ENCODE data around the gene CEBPZOS. TPM values are rescaled to one million over a fixed set of nuclear protein-coding genes. Genes with fewer than 3 reads are reported as not detected.

Gene CEBPZOS
- total RNA-seq, 4 donors from 2014 or later = 18.0 to 28.2 (median 21.8) TPM

GRCh38 chr2:37226863-37227262, 30.6 kb downstream of the CEBPZOS start:
- TF ChIP-seq CTCF (IDR thresholded peaks at IDR 0.05) = no peak
- TF ChIP-seq POLR2A (IDR thresholded peaks at IDR 0.05) = no peak
- no peak for TF ChIP-seq EP300 (IDR thresholded peaks at IDR 0.05)
- DNase-seq (ENCODE audit: low spot score in 2 of 2) = no peak
- H3K27me3 ChIP-seq = no peaks in the 10 kb centered on the region
- peaks cover 4 to 31% (median 19%) of the 10 kb centered on the region in 4 donors for H3K4me1 ChIP-seq
- H3K4me3 ChIP-seq = no peak overlapping the region
- no peaks in the 10 kb centered on the region for H3K9me3 ChIP-seq
- WGBS, 2 donors = 89 to 92% methylated on average over 4 of the region's 4 CpGs
- H3K36me3 ChIP-seq = peaks cover 0 to 40% (median 13%) of the 10 kb centered on the region in 3 donors
- no peak overlapping the region for H3K27ac ChIP-seq

GRCh38 chr2:37228788-37229187, 32.5 kb downstream of the CEBPZOS start:
- Histone ChIP-seq H3K27me3 (no peaks in the 10 kb centered on the region), H3K9me3 (no peaks in the 10 kb centered on the region), H3K4me3 (no peak overlapping the region), H3K27ac (no peak overlapping the region), H3K36me3 (peaks cover 0 to 23% (median 13%) of the 10 kb centered on the region in 3 donors), H3K4me1 (peaks cover 4 to 45% (median 24%) of the 10 kb centered on the region in 4 donors)
- no peak for DNase-seq (ENCODE audit: low spot score in 2 of 2)
- 96% methylated on average over 3 of the region's 3 CpGs for WGBS, 2 donors
- no peak for TF ChIP-seq EP300 (IDR thresholded peaks at IDR 0.05)
- TF ChIP-seq CTCF (IDR thresholded peaks at IDR 0.05) = no peak
- TF ChIP-seq POLR2A (IDR thresholded peaks at IDR 0.05) = no peak

GRCh38 chr2:37230581-37230980, 34.3 kb downstream of the CEBPZOS start:
- peak overlapping the region; percentile 69 to 96 (median 94) for H3K27ac ChIP-seq

GRCh38 chr2:37231241-37232130, 35.2 kb downstream of the CEBPZOS start, which contains the start of the genes CEBPZ and NDUFAF7:
Gene CEBPZ (minus strand): TSS chr2:37231596. CDS start chr2:37231567, 29 bp downstream.
Gene NDUFAF7 (plus strand): TSS chr2:37231658. CDS start chr2:37231706, 48 bp downstream.
- peak in 2 of 5 experiments; percentile 23 to 26 for TF ChIP-seq CTCF (IDR thresholded peaks at IDR 0.05)
- TF ChIP-seq EP300 (IDR thresholded peaks at IDR 0.05) = peak; percentile 70 to 97
- peak; percentile 41 to 77 for TF ChIP-seq POLR2A (IDR thresholded peaks at IDR 0.05)
- H3K4me1 ChIP-seq = peaks cover 4 to 39% (median 22%) of the 10 kb centered on the region in 4 donors

More at GRCh38 chr2:37230581-37230980, 34.3 kb downstream of the CEBPZOS start:
- peaks cover 0 to 23% (median 13%) of the 10 kb centered on the region in 3 donors for H3K36me3 ChIP-seq
- no peak for DNase-seq (ENCODE audit: low spot score in 2 of 2)
- H3K4me3 ChIP-seq = peak overlapping the region; percentile 61 to 87 (median 72)
- peaks cover 4 to 42% (median 22%) of the 10 kb centered on the region in 4 donors for H3K4me1 ChIP-seq
- TF ChIP-seq POLR2A (IDR thresholded peaks at IDR 0.05) (no peak), EP300 (IDR thresholded peaks at IDR 0.05) (no peak), CTCF (IDR thresholded peaks at IDR 0.05) (no peak)
- H3K27me3 ChIP-seq = no peaks in the 10 kb centered on the region
- no peaks in the 10 kb centered on the region for H3K9me3 ChIP-seq
- 0 to 3% methylated on average over 8 of the region's 8 CpGs for WGBS, 2 donors

More at GRCh38 chr2:37231241-37232130, 35.2 kb downstream of the CEBPZOS start, which contains the start of the genes CEBPZ and NDUFAF7:
- peak within 1 kb of the TSS; percentile 69 to 96 (median 94) for H3K27ac ChIP-seq
- H3K27me3 ChIP-seq = no peaks in the 10 kb centered on the region
- H3K9me3 ChIP-seq = no peaks in the 10 kb centered on the region
- peak within 1 kb of the TSS; percentile 61 to 87 (median 72) for H3K4me3 ChIP-seq
- H3K36me3 ChIP-seq = peaks cover 0 to 25% (median 13%) of the 10 kb centered on the region in 3 donors
- 0% methylated on average over 60 to 69 of the region's 73 CpGs for WGBS, 2 donors
- DNase-seq (ENCODE audit: low spot score in 2 of 2) = peak; percentile 86 to 92
